ENCODE measurements around the gene FARSA. TPM values are rescaled to one million over a fixed set of nuclear protein-coding genes. Genes with fewer than 3 reads are reported as not detected.
A peak's percentile ranks its signal among the peaks of the same experiment; 100 is the strongest.
"Not testable (repeated sequence)": the region's sequence is repeated elsewhere in the genome, so short reads cannot be mapped to it uniquely, and the experiment has no call there.

The FARSA gene
- 217 and 220 TPM in 2 replicates for total RNA-seq

DNA sequence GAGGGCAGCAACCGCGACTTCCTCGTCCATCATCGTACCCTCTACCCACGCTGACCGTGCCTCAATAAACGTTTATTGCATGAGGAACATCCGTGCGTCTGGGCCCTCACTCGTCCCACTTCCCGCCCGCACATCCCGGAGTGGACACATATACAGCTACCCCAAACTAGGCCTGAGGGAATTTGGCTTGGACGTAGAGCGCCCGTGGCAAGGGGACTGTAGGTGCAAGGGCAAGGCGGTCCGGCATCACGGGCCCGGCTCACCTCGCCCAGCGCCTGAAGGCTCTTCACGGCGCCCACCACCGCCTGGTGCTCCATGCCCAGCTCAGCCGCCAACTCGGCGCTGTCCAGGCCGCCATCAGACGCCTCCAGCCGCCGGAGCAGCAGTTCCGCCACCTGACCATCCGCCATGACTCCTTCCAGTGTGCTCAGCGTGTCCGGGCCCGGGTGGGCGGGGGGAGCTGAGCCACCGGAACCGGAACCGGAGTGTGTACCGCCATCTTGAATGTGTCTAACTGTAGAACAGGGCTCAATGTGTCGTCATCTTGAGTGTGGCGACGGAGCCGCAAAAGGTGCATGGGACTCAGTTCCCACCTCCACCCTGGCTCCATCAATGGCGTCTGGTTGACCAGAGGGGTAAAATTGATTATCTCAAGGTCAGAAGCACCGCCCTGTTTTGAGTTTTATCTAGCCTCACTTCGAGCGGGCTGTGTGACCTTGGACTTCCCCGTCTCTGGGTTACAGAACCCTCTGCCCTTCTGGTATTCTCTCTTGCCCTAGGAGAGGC lies at the start of gene FARSA:
Gene FARSA, minus strand, starts transcription at position 425 of the 786 bp plus-strand sequence. Its CDS starts 15 bp downstream, at position 410.
- H3K4me1 Mint-ChIP-seq (ENCODE audit: low read depth): peaks cover 39% of the 10 kb centered on the region

DNA sequence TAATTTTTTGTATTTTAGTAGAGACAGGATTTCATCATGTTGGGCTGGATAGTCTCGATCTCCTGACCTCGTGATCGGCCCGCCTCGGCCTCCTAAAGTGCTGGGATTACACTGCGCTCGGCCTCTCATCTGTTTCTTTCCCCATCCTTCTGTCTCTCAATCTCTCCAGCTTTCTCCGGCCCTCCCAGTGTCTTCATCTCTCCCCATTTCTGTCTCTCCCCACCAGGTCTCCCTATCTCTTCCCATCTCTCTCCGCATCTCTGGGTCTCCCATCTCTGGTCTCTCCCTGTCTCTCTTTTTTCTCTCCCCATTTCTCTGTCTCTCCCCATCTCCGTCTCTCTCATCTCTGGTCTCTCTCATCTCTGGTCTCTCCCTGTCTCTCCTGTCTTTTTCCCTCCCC lies 49.6 kb upstream of the FARSA start:
- no peak for DNase-seq (ENCODE audit: low spot score)
- H3K9me3 Mint-ChIP-seq: no peaks in the 10 kb centered on the region
- H3K27me3 Mint-ChIP-seq (ENCODE audit: insufficient read depth): peaks cover 7% of the 10 kb centered on the region

More for the DNA sequence above, at the start of gene FARSA:
- H3K27ac Mint-ChIP-seq: peak within 1 kb of the TSS; percentile 94
- H3K4me3 Mint-ChIP-seq: peak within 1 kb of the TSS; percentile 98
- H3K9me3 Mint-ChIP-seq: no peaks in the 10 kb centered on the region
- peak; percentile 82 for DNase-seq (ENCODE audit: low spot score)
- peaks cover 29% of the 10 kb centered on the region for H3K36me3 Mint-ChIP-seq (ENCODE audit: low read depth)
- H3K27me3 Mint-ChIP-seq (ENCODE audit: insufficient read depth): no peaks in the 10 kb centered on the region
- intact Hi-C loops (cut with micrococcal nuclease): loop anchor here (1.0 kb wide), 4 partner anchors 12 to 199 kb away; partner anchors contain the start of genes RAD23A, SYCE2 and TRIR

GRCh38 chr19:12982648-12983047 lies 49.1 kb upstream of the FARSA start:
- Mint-ChIP-seq H3K4me3 (no peak overlapping the region), H3K4me1 (ENCODE audit: low read depth) (no peaks in the 10 kb centered on the region), H3K27ac (no peak overlapping the region), H3K36me3 (ENCODE audit: low read depth) (no peaks in the 10 kb centered on the region), H3K27me3 (ENCODE audit: insufficient read depth) (peaks cover 11% of the 10 kb centered on the region), H3K9me3 (no peaks in the 10 kb centered on the region)
- no peak for DNase-seq (ENCODE audit: low spot score)
- intact Hi-C loops (cut with micrococcal nuclease): loop anchor here (1.0 to 2.0 kb wide), 4 partner anchors 30 to 111 kb away; no protein-coding TSS in a partner anchor

More for the DNA sequence above, 49.6 kb upstream of the FARSA start:
- H3K4me1 Mint-ChIP-seq (ENCODE audit: low read depth): no peaks in the 10 kb centered on the region
- intact Hi-C loops (cut with micrococcal nuclease): loop anchor here (1.0 to 2.0 kb wide), 4 partner anchors 30 to 110 kb away; no protein-coding TSS in a partner anchor
- no peak overlapping the region for H3K27ac Mint-ChIP-seq
- no peak overlapping the region for H3K4me3 Mint-ChIP-seq
- H3K36me3 Mint-ChIP-seq (ENCODE audit: low read depth): no peaks in the 10 kb centered on the region

DNA sequence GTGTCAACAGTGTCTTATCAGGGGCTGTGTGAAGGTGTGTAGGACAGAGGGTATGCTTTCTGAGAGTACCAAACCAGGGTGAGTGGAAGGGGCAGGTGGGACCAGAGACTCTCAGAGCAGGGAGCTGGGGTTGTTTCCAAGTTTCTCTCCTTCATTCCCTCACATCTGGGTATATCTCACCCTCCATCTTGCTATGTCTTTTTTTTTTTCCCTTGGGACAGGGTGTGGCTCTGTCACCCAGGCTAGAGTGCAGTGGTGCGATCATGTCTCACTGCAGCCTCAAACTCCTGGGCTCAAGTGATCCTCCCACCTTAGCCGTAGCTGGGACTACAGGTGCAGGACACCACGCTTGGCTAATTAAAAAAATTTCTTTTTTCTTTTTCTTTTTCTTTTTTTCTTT lies 46.5 kb upstream of the FARSA start:
- H3K4me1 Mint-ChIP-seq (ENCODE audit: low read depth): no peaks in the 10 kb centered on the region

DNA sequence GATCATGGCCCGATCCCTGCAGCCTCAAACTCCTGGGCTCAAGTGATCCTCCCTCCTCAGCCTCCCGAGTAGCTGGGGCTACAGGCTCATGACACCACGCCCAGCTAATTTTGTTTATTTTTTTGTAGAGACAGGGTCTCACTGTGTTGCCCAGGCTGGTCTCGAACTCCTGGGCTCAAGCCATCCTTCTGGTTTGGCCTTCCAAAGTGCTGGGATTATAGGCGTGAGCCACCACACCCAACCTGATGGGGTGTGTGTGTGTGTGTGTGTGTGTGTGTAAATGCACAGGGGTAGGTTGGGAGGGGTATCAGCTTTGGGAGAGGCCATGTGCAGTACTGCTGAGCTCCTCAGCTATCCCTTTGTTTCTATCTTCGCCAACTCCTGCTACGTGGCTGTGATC lies 42.6 kb upstream of the FARSA start:
- not testable (repeated sequence) for H3K9me3 Mint-ChIP-seq; H3K27ac Mint-ChIP-seq; DNase-seq (ENCODE audit: low spot score); H3K4me1 Mint-ChIP-seq (ENCODE audit: low read depth); H3K4me3 Mint-ChIP-seq; H3K36me3 Mint-ChIP-seq (ENCODE audit: low read depth)
- peaks cover 15% of the 10 kb centered on the region for H3K27me3 Mint-ChIP-seq (ENCODE audit: insufficient read depth)
- intact Hi-C loops (cut with micrococcal nuclease): loop anchor here (5.0 kb wide), 1 partner anchor 611 kb away; no protein-coding TSS in a partner anchor

More for the DNA sequence above, 46.5 kb upstream of the FARSA start:
- Mint-ChIP-seq H3K4me3 (no peak overlapping the region), H3K27ac (no peak overlapping the region), H3K36me3 (ENCODE audit: low read depth) (no peaks in the 10 kb centered on the region), H3K27me3 (ENCODE audit: insufficient read depth) (peaks cover 14% of the 10 kb centered on the region), H3K9me3 (no peaks in the 10 kb centered on the region)
- DNase-seq (ENCODE audit: low spot score): no peak
- intact Hi-C loops (cut with micrococcal nuclease): loop anchor here (2.0 to 5.0 kb wide), 2 partner anchors 15 to 607 kb away; no protein-coding TSS in a partner anchor

GRCh38 chr19:12975221-12975741 lies 41.8 kb upstream of the FARSA start:
- intact Hi-C loops (cut with micrococcal nuclease): loop anchor here (5.0 kb wide), 1 partner anchor 612 kb away; no protein-coding TSS in a partner anchor
- H3K36me3 Mint-ChIP-seq (ENCODE audit: low read depth): no peaks in the 10 kb centered on the region
- H3K9me3 Mint-ChIP-seq: no peaks in the 10 kb centered on the region
- H3K27me3 Mint-ChIP-seq (ENCODE audit: insufficient read depth): peaks cover 15% of the 10 kb centered on the region
- H3K4me3 Mint-ChIP-seq: no peak overlapping the region
- no peak for DNase-seq (ENCODE audit: low spot score)
- peaks cover 2% of the 10 kb centered on the region for H3K4me1 Mint-ChIP-seq (ENCODE audit: low read depth)
- H3K27ac Mint-ChIP-seq: no peak overlapping the region

DNA sequence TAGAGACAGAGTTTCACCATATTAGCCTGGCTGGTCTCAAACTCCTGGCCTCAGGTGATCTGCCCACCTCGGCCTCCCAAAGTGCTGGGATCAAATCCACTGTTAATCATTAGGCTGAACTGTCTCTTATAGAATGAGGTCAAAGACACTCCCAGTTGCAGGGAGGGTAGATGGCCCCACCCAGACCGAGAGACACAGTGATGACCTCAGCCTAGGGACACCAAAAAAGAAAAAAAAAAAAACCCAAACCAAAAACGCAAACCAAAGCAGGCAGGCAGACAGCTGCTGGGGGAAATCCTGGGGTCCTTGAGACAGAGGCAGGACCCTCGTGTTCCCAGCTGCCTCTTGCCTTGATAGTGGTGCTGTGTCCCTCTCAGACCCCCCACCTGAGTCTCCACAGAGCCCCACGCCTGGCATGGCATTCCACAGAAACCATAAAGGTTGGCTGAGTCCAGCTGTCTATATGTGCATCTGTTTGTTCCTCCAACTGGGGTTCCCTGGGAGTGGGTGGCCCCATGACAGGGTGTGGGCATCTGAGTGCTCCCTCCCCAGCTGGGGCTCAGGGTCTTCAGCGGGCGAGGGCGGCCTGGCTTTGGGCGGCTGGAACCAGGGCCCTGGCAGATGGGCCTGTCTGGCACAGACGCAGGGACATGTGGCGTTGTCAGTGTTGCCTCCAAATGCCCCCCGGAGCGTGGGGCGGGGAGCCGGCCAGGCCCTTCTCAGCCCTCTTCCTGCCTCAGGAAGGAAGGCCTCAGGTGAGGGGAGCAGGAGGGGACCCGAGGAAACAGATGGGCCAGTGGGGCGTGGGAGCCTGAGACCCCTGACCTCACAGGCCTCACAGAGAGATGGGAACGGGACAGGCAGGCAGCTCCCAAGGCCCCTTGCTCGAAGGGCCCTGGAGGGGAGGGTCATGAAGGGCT lies 41.0 kb upstream of the FARSA start:
- no peaks in the 10 kb centered on the region for H3K9me3 Mint-ChIP-seq
- intact Hi-C loops (cut with micrococcal nuclease): loop anchor here (5.0 kb wide), 1 partner anchor 613 kb away; no protein-coding TSS in a partner anchor
- H3K27ac Mint-ChIP-seq: no peak overlapping the region
- no peak overlapping the region for H3K4me3 Mint-ChIP-seq
- peaks cover 16% of the 10 kb centered on the region for H3K27me3 Mint-ChIP-seq (ENCODE audit: insufficient read depth)
- DNase-seq (ENCODE audit: low spot score): no peak
- no peaks in the 10 kb centered on the region for H3K36me3 Mint-ChIP-seq (ENCODE audit: low read depth)
- H3K4me1 Mint-ChIP-seq (ENCODE audit: low read depth): peaks cover 7% of the 10 kb centered on the region

GRCh38 chr19:12973236-12973635 lies 39.7 kb upstream of the FARSA start:
- Mint-ChIP-seq H3K4me3 (no peak overlapping the region), H3K27me3 (ENCODE audit: insufficient read depth) (peaks cover 16% of the 10 kb centered on the region), H3K4me1 (ENCODE audit: low read depth) (peaks cover 7% of the 10 kb centered on the region), H3K36me3 (ENCODE audit: low read depth) (no peaks in the 10 kb centered on the region), H3K9me3 (no peaks in the 10 kb centered on the region), H3K27ac (no peak overlapping the region)
- intact Hi-C loops (cut with micrococcal nuclease): no loop called here
- no peak for DNase-seq (ENCODE audit: low spot score)

GRCh38 chr19:12970070-12970820 lies 36.7 kb upstream of the FARSA start:
- H3K4me3 Mint-ChIP-seq: no peak overlapping the region
- intact Hi-C loops (cut with micrococcal nuclease): no loop called here
- peaks cover 13% of the 10 kb centered on the region for H3K4me1 Mint-ChIP-seq (ENCODE audit: low read depth)
- no peaks in the 10 kb centered on the region for H3K36me3 Mint-ChIP-seq (ENCODE audit: low read depth)
- H3K27me3 Mint-ChIP-seq (ENCODE audit: insufficient read depth): peaks cover 5% of the 10 kb centered on the region
- no peaks in the 10 kb centered on the region for H3K9me3 Mint-ChIP-seq
- no peak overlapping the region for H3K27ac Mint-ChIP-seq
- no peak for DNase-seq (ENCODE audit: low spot score)

DNA sequence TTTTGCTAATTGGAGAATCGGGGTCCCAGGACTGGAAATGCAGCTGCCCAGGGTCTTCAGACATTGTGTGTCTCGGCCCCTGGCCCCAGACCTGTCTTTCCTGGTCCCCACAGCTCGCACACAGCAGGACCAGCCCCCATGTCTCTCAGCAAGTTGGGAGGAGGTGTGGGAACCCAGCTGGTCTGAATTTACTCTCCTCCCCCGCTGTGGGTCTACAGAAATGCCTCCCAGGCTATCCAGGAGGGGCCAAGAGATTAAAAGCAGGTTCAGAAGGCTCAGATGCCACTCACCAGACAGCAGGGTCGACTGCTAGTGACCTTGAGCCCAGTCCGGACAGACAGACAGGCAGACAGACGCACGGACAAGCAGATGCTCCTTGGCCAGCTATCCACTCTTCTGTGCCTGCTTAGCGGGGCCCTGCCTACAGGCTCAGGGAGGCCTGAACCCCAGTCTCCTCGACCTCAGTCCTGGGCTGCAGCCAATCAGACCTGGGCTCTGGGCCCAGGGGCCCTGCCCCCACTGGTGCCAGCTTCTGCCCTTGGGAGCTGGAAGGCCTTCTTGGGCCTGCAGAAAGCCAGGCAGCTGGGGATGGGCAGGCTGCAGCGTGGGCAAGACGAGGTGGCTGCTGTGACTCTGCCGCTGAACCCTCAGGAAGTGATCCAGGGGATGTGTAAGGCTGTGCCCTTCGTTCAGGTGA lies 35.9 kb upstream of the FARSA start, which contains the start of gene DAND5:
Gene DAND5, plus strand, starts transcription at position 285 of the 697 bp plus-strand sequence. Its CDS starts 85 bp downstream, at position 370.
- H3K36me3 Mint-ChIP-seq (ENCODE audit: low read depth): no peaks in the 10 kb centered on the region
- H3K27me3 Mint-ChIP-seq (ENCODE audit: insufficient read depth): peaks cover 5% of the 10 kb centered on the region
- intact Hi-C loops (cut with micrococcal nuclease): no loop called here
- no peak for DNase-seq (ENCODE audit: low spot score)
- H3K9me3 Mint-ChIP-seq: no peaks in the 10 kb centered on the region
- H3K27ac Mint-ChIP-seq: no peak within 1 kb of the TSS
- H3K4me1 Mint-ChIP-seq (ENCODE audit: low read depth): peaks cover 19% of the 10 kb centered on the region
- H3K4me3 Mint-ChIP-seq: no peak within 1 kb of the TSS

DNA sequence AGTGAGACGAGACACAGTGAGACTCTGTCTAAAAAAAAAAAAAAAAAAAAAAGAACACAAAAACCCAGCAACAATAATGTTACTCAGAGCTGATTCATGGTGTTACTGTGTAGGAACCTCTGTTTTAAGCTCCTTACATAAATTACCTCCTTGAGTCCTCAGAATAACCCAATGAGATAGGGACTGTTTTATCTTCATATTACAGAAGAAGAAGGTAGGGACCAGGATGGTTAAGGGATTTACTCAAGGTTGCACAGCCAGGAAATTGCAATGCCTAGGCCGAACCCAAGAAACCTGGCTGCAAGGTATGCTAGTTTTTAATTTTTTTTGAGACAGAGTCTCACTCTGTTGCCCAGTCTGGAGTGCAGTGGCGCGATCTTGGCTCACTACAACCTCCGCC lies 34.4 kb upstream of the FARSA start:
- no peak overlapping the region for H3K4me3 Mint-ChIP-seq
- H3K27ac Mint-ChIP-seq: no peak overlapping the region
- no peaks in the 10 kb centered on the region for H3K36me3 Mint-ChIP-seq (ENCODE audit: low read depth)

More for the DNA sequence above, 34.4 kb upstream of the FARSA start:
- no peaks in the 10 kb centered on the region for H3K9me3 Mint-ChIP-seq
- peaks cover 7% of the 10 kb centered on the region for H3K27me3 Mint-ChIP-seq (ENCODE audit: insufficient read depth)
- no peak for DNase-seq (ENCODE audit: low spot score)
- intact Hi-C loops (cut with micrococcal nuclease): no loop called here
- peaks cover 19% of the 10 kb centered on the region for H3K4me1 Mint-ChIP-seq (ENCODE audit: low read depth)

Measured in activated T-helper 1 cell treated with anti-CD3 and anti-CD28 coated beads, Interleukin-12 subunit alpha, Interleukin-12 subunit beta, Interleukin-2, Interleukin-4 antibody, amounts not matched to agents 30 ng/mL and 10 ng/mL and 1 ng/mL, durations not matched to agents 14 hours and 24 hours and 36 hours (primary cell).